H1 (cell line): ENCODE data around the gene DDX51. TPM values are rescaled to one million over a fixed set of nuclear protein-coding genes. Genes with fewer than 3 reads are reported as not detected.

Experiments
- CTCF ChIA-PET: fragments of 300-600 bp; sonication (Branson Sonifier 250); formaldehyde crosslinking; loops from one replicate; lab custom pipeline; 2021; ENCODE audit not compliant: partially characterized antibody; lab: Charles Lee
- POLR2A ChIA-PET: fragments of 300-600 bp; sonication (Branson Sonifier 250); formaldehyde crosslinking; loops from one replicate; lab custom pipeline; 2021; ENCODE audit warnings: inconsistent platforms; ENCODE audit not compliant: partially characterized antibody; lab: Charles Lee
- DNase-seq, 2 experiments: peaks; one replicate each; pipeline versions ENCODE4 v3.0.0 to v3.0.0-alpha.2; 2010 to 2022; ENCODE audit warnings: low spot score in 2 of 2, low read depth in 1 of 2, mixed read lengths in 1 of 2
- FAIRE-seq: peaks from 2 replicates; lab custom pipeline; 2011; peaks lifted over from hg19 to GRCh38; lab: Jason Lieb, UNC
- H2AFZ ChIP-seq: 2 replicates; pipeline ENCODE4 v1.8.1; 2012; ENCODE audit warnings: low read length, inconsistent platforms
- H2AK5ac ChIP-seq: 2 replicates; pipeline ENCODE4 v1.6.1; 2013; ENCODE audit warnings: low read depth, low read length
- H2BK120ac ChIP-seq: replicated peaks from 2 replicates; pipeline ENCODE3; 2013; ENCODE audit warnings: low read depth, low read length, inconsistent platforms
- H2BK12ac ChIP-seq: 2 replicates; pipeline ENCODE4 v1.6.1; 2013; ENCODE audit warnings: low read depth, low read length
- H2BK15ac ChIP-seq: 2 replicates; pipeline ENCODE4 v1.6.1; 2013; ENCODE audit warnings: low read length
- H2BK20ac ChIP-seq: 2 replicates; pipeline ENCODE4 v1.6.1; 2013; ENCODE audit warnings: low read length
- H2BK5ac ChIP-seq: 2 replicates; pipeline ENCODE4 v1.6.1; 2013; ENCODE audit warnings: low read depth, low read length
- H3K14ac ChIP-seq: 2 replicates; pipeline ENCODE4 v1.6.1; 2013; ENCODE audit warnings: inconsistent platforms; ENCODE audit not compliant: insufficient read length
- H3K18ac ChIP-seq: 2 replicates; pipeline ENCODE4 v1.6.1; 2013; ENCODE audit warnings: low read length; ENCODE audit errors: extremely low read depth
- H3K23ac ChIP-seq: 2 replicates; pipeline ENCODE4 v1.6.1; 2013; ENCODE audit warnings: inconsistent platforms; ENCODE audit not compliant: insufficient read length
- H3K23me2 ChIP-seq: 2 replicates; pipeline ENCODE4 v1.6.1; 2013; ENCODE audit warnings: low read depth, low read length
- H3K27ac ChIP-seq: 2 replicates; pipeline ENCODE4 v1.6.1; 2011; ENCODE audit warnings: low read depth, low read length, inconsistent platforms
- H3K27me3 ChIP-seq, 4 experiments: replicated peaks in 1 of 4; 1 replicate in 1 of 4; 2 replicates in 3 of 4; pipeline versions ENCODE4 v1.6.1 to v1.8.1; 2011 to 2013; ENCODE audit warnings: low read length in 3 of 4, mild to moderate bottlenecking in 3 of 4, inconsistent platforms in 2 of 4, mixed read lengths in 2 of 4, moderate library complexity in 1 of 4; ENCODE audit not compliant: control insufficient read depth in 3 of 4, insufficient read depth in 3 of 4; ENCODE audit errors: extremely low read depth in 1 of 4
- H3K36me3 ChIP-seq, 4 experiments: 2 replicates each; pipeline versions ENCODE4 v1.6.1 to v1.8.1; 2011 to 2013; ENCODE audit warnings: mild to moderate bottlenecking in 4 of 4, low read length in 3 of 4, moderate library complexity in 2 of 4, control low read depth in 1 of 4, inconsistent platforms in 1 of 4; ENCODE audit not compliant: insufficient read depth in 4 of 4, control insufficient read depth in 2 of 4
- H3K4ac ChIP-seq: replicated peaks from 2 replicates; pipeline ENCODE3; 2013; ENCODE audit warnings: low read length, low read depth, mixed read lengths, inconsistent platforms; ENCODE audit not compliant: insufficient read length
- H3K4me1 ChIP-seq, 4 experiments: replicated peaks in 1 of 4; 1 replicate in 1 of 4; 2 replicates in 3 of 4; pipeline versions ENCODE4 v1.6.1 to v1.8.1; 2011 to 2013; ENCODE audit warnings: low read length in 3 of 4, inconsistent platforms in 2 of 4, mixed read lengths in 1 of 4; ENCODE audit not compliant: insufficient read depth in 4 of 4, control insufficient read depth in 3 of 4
- H3K4me2 ChIP-seq, 2 experiments: 2 replicates each; pipeline versions ENCODE4 v1.6.1 to v1.8.1; 2011 to 2013; ENCODE audit warnings: low read depth in 2 of 2, low read length in 2 of 2, control low read depth in 1 of 2, inconsistent platforms in 1 of 2, mild to moderate bottlenecking in 1 of 2; ENCODE audit not compliant: insufficient read depth in 1 of 2
- H3K4me3 ChIP-seq, 4 experiments: fragments of 200-600, 300-600 bp in 1 of 4; sonication (generic), shearing (Covaris generic), sonication (Bioruptor Twin) in 1 of 4; 2 replicates each; pipeline versions ENCODE4 v1.5.1 to v1.8.1; 2011 to 2016; ENCODE audit warnings: low read length in 4 of 4, low read depth in 3 of 4, control low read depth in 2 of 4, inconsistent platforms in 2 of 4, mild to moderate bottlenecking in 2 of 4, mixed read lengths in 1 of 4, moderate library complexity in 1 of 4; ENCODE audit not compliant: insufficient read depth in 2 of 4; ENCODE audit errors: extremely low read depth in 1 of 4
- H3K56ac ChIP-seq: replicated peaks from 2 replicates; pipeline ENCODE3; 2013; ENCODE audit warnings: low read depth, mild to moderate bottlenecking, mixed read lengths, low read length, inconsistent platforms; ENCODE audit not compliant: insufficient read length
- H3K79me1 ChIP-seq: 2 replicates; pipeline ENCODE4 v1.6.1; 2013; ENCODE audit warnings: low read depth, low read length, control low read depth
- H3K79me2 ChIP-seq, 2 experiments: 2 replicates each; pipeline versions ENCODE4 v1.6.1 to v1.8.1; 2012 to 2013; ENCODE audit warnings: low read length in 2 of 2, mild to moderate bottlenecking in 2 of 2, inconsistent platforms in 1 of 2; ENCODE audit not compliant: insufficient read depth in 2 of 2, control insufficient read depth in 1 of 2
- H3K9ac ChIP-seq, 4 experiments: replicated peaks in 1 of 4; 1 replicate in 1 of 4; 2 replicates in 3 of 4; pipeline versions ENCODE4 v1.6.1 to v1.8.1; 2011 to 2013; ENCODE audit warnings: low read depth in 3 of 4, low read length in 3 of 4, control low read depth in 2 of 4, mild to moderate bottlenecking in 2 of 4, moderate library complexity in 2 of 4, inconsistent platforms in 1 of 4; ENCODE audit errors: extremely low read depth in 1 of 4
- H3K9me3 ChIP-seq, 2 experiments: 2 replicates each; pipeline versions ENCODE4 v1.6.1 to v1.8.1; 2012 to 2013; ENCODE audit warnings: mild to moderate bottlenecking in 2 of 2, moderate library complexity in 2 of 2, control low read depth in 1 of 2, inconsistent platforms in 1 of 2, low read depth in 1 of 2, low read length in 1 of 2, mixed read lengths in 1 of 2; ENCODE audit not compliant: insufficient read depth in 2 of 2
- H4K20me1 ChIP-seq, 2 experiments: replicated peaks in 1 of 2; 2 replicates each; pipeline versions ENCODE3 to v1.8.1; 2011 to 2013; ENCODE audit warnings: inconsistent platforms in 2 of 2, low read length in 2 of 2, mild to moderate bottlenecking in 1 of 2; ENCODE audit not compliant: insufficient read depth in 2 of 2, control insufficient read depth in 1 of 2
- H4K5ac ChIP-seq: 2 replicates; pipeline ENCODE4 v1.6.1; 2013; ENCODE audit warnings: low read length, low read depth, mixed read lengths, inconsistent platforms; ENCODE audit not compliant: insufficient read length
- H4K8ac ChIP-seq: 2 replicates; pipeline ENCODE4 v1.8.0; 2013; ENCODE audit warnings: mild to moderate bottlenecking, moderate library complexity, low read length, inconsistent platforms; ENCODE audit not compliant: insufficient read depth; ENCODE audit errors: extremely low read depth
- H4K91ac ChIP-seq: replicated peaks from 2 replicates; pipeline ENCODE3; 2013; ENCODE audit warnings: low read length, mixed read lengths, inconsistent platforms; ENCODE audit not compliant: insufficient read length
- BACH1 ChIP-seq: IDR thresholded peaks from 2 replicates; pipeline ENCODE4 v1.6.1; 2012; ENCODE audit warnings: low read length, improper control_type of control experiment
- CBX5 ChIP-seq: fragments of 300-800, 300-1000 bp; sonication (generic); IDR thresholded peaks from 2 replicates; pipeline ENCODE4 v1.7.1; 2016; ENCODE audit warnings: antibody characterized with exemption, low read length, low read depth
- EGR1 ChIP-seq: IDR thresholded peaks from 2 replicates; pipeline ENCODE4 v1.6.1; 2011; ENCODE audit warnings: low read depth, low read length, borderline replicate concordance
- POLR2AphosphoS5 ChIP-seq: IDR thresholded peaks from 2 replicates; pipeline ENCODE4 v1.6.1; 2011; ENCODE audit warnings: low read depth, low read length
- SAP30 ChIP-seq: fragments of 300-600 bp; sonication (generic); IDR thresholded peaks from 2 replicates; pipeline ENCODE4 v1.7.1; 2012; ENCODE audit warnings: low read length, moderate library complexity, mild to moderate bottlenecking, inconsistent platforms; ENCODE audit not compliant: insufficient read depth, insufficient replicate concordance
- SRF ChIP-seq: IDR thresholded peaks from 2 replicates; pipeline ENCODE4 v1.6.1; 2011; ENCODE audit warnings: mild to moderate bottlenecking, low read depth, low read length, moderate library complexity
- TCF12 ChIP-seq: IDR thresholded peaks from 2 replicates; pipeline ENCODE4 v1.6.1; 2011; ENCODE audit warnings: low read depth, mild to moderate bottlenecking, low read length
- WGBS, 2 experiments: shearing (Covaris generic) in 1 of 2; methylation state at CpG; one replicate each; pipeline versions ENCODE4 v1.1.6 to v1.1.7; 2013 to 2015; ENCODE audit warnings: low lambda C conversion rate in 2 of 2, mixed read lengths in 2 of 2, inconsistent platforms in 1 of 2, low coverage in 1 of 2, missing lambda C conversion rate in 1 of 2; ENCODE audit not compliant: insufficient replicate concordance in 2 of 2, insufficient coverage in 1 of 2, insufficient read length in 1 of 2; ENCODE audit errors: extremely low coverage in 1 of 2, missing lambda C conversion rate in 1 of 2; 5-methylcytosine and 5-hydroxymethylcytosine counted together
- polyA plus RNA-seq, 7 experiments: library from polyadenylated mRNA; depleted of rRNA in 3 of 7; stranded (reverse) in 5 of 7; unstranded in 2 of 7; fragments of >200 nt in 5 of 7; fragments of 200-250 nt in 2 of 7; gene quantifications; 1 replicate in 5 of 7; 2 replicates in 1 of 7; 4 replicates in 1 of 7; pipeline versions ENCODE4 v1.2.1 to v1.2.3, GENCODE V29; 2011 to 2013; ENCODE audit warnings: missing spikeins in 2 of 7, mixed read lengths in 2 of 7
- total RNA-seq: library from RNA; stranded (reverse); fragmentation: NEBNext Ultra II Directional; extraction: Animal tissue kit (Norgen Biotek cat#: 25700); gene quantifications from 2 replicates; pipeline ENCODE4 v1.2.1, GENCODE V29; 2021

DDX51 gene
- total and polyA plus RNA-seq, 2 of the 8 experiments (the other 6 are each of a cell fraction or from before 2014, with no cell fraction given), result 11.2 to 24.4 TPM

DNA sequence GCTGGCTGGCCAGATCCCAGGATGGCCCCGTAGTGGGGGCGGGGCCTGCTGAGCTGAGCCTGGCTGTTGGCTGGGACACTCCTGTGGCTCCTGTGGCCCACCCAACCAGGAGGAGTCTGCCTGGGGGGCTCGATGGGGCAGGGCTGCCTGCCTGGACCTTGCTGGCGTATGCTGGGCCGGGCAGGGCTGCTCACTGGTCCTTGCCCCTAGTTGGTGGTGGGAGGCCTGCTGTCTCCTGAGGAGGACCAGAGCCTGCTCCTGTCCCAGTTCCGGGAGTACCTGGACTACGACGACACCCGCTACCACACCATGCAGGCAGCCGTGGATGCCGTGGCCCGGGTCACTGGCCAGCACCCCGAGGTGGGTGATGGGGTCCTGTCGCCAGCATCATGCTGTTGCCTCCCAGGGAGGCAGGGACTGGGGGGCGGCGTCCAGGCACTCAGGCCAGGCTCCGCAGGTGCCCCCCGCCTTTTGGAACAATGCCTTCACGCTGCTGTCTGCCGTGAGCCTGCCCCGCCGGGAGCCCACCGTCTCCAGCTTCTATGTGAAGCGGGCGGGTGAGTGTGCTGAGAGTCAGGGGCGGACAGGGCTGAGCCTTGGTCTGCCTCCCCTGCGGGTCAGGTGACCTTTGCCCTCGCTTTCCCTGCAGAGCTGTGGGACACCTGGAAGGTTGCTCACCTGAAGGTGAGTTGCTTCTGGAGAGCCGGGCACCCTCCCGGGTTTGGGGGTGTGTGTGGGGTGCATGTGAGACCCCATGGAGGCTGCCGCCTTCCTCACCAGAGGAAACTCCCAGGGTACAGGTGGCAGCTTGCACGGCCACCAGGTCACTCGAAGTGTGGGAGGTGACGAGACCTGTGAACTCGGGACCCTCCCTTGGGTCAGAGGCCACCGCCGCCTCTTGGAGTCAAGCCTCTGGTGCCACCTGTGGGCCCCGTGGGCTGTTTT lies 3.6 kb upstream of the DDX51 start:
- no peak overlapping the region for H3K27ac ChIP-seq
- no peak overlapping the region for H3K4me2 ChIP-seq
- H3K23me2 ChIP-seq, result peaks cover 13% of the 10 kb centered on the region; the same call in 1 of the 2 replicates
- H2BK5ac ChIP-seq, result no peak overlapping the region
- H3K9me3 ChIP-seq, result peaks cover 0 to 3% of the 10 kb centered on the region in 2 experiments; a peak in 1 of 4 replicates
- H4K20me1 ChIP-seq, result peaks cover 6 to 12% of the 10 kb centered on the region in 2 experiments
- ChIA-PET POLR2A (interaction anchor here (0.8 kb wide), 2 partner anchors 9 to 11 kb away, joined by 3 to 5 read pairs; no protein-coding TSS in a partner anchor), CTCF (interaction anchor here (0.8 kb wide), 1 partner anchor 281 kb away, joined by 3 read pairs; no protein-coding TSS in a partner anchor)
- 94% methylated on average over 38 of the region's 38 CpGs; no CpG with 5 or more reads in 1 of the 2 experiments for WGBS, 2 experiments
- no peak overlapping the region for H3K14ac ChIP-seq
- H3K56ac ChIP-seq, result no peak overlapping the region
- peaks cover 26% of the 10 kb centered on the region for H3K79me1 ChIP-seq
- H2BK15ac ChIP-seq, result no peak overlapping the region
- H3K4me1 ChIP-seq, result peaks cover 0 to 13% (median 4%) of the 10 kb centered on the region in 4 experiments; a peak in 5 of 7 replicates
- H3K18ac ChIP-seq, result no peak overlapping the region
- H3K9ac ChIP-seq, result no peak overlapping the region
- no peak overlapping the region for H4K5ac ChIP-seq
- no peaks in the 10 kb centered on the region for H3K27me3 ChIP-seq
- no peak overlapping the region for H2AK5ac ChIP-seq
- TF ChIP-seq BACH1 (no peak), SRF (no peak), EGR1 (no peak), POLR2AphosphoS5 (no peak), CBX5 (no peak), SAP30 (no peak), TCF12 (no peak)
- TF ChIP-seq, all 59 proteins: peak for 0
- Histone ChIP-seq H4K91ac (no peak overlapping the region), H2BK12ac (no peak overlapping the region), H3K4ac (no peak overlapping the region), H2BK120ac (no peak overlapping the region), H2AFZ (no peak overlapping the region), H3K23ac (no peak overlapping the region), H3K79me2 (peaks cover 4 to 34% of the 10 kb centered on the region in 2 experiments; a peak in 3 of 4 replicates), H3K36me3 (peaks cover 0 to 28% (median 7%) of the 10 kb centered on the region in 4 experiments; a peak in 5 of 8 replicates), H4K8ac (no peak overlapping the region; the same call in 1 of the 2 replicates), H3K4me3 (no peak overlapping the region), H2BK20ac (no peak overlapping the region)
- DNase-seq (no peak), FAIRE-seq (no peak)
